HepG2 (cell line): ENCODE data around the gene LIM2. TPM values are rescaled to one million over a fixed set of nuclear protein-coding genes. Genes with fewer than 3 reads are reported as not detected.

Experiments used
- ARHGAP35 ChIP-seq: sonication (generic); formaldehyde crosslinking; IDR thresholded peaks from 2 replicates; pipeline ENCODE4 v1.9.0; 2022; ENCODE audit warnings: mild to moderate bottlenecking, inconsistent platforms, moderate library complexity, missing genetic modification reagents, borderline replicate concordance
- ATF7 ChIP-seq, 2 experiments: fragments of 450-650 bp in 1 of 2; sonication (generic) in 1 of 2; formaldehyde crosslinking in 1 of 2; IDR thresholded peaks; 2 replicates each; pipeline versions ENCODE4 v1.4.0 to v1.6.1; 2016 to 2020; ENCODE audit warnings: antibody characterized with exemption in 1 of 2, mild to moderate bottlenecking in 1 of 2, missing genetic modification reagents in 1 of 2
- HMGXB3 ChIP-seq: sonication (generic); formaldehyde crosslinking; IDR thresholded peaks from 2 replicates; pipeline ENCODE4 v1.4.0; 2020; ENCODE audit warnings: missing genetic modification reagents, borderline replicate concordance
- IKZF5 ChIP-seq: IDR thresholded peaks from 2 replicates; pipeline ENCODE4 v1.6.1; 2018; ENCODE audit warnings: missing genetic modification reagents, mild to moderate bottlenecking, missing compliant biosample characterization
- KDM6A ChIP-seq: IDR thresholded peaks from 2 replicates; pipeline ENCODE4 v1.6.1; 2016; ENCODE audit warnings: low read depth
- MAZ ChIP-seq, 2 experiments: sonication (generic) in 1 of 2; formaldehyde crosslinking in 1 of 2; IDR thresholded peaks; 2 replicates each; pipeline versions ENCODE4 v1.5.0 to v1.6.1; 2012 to 2020; ENCODE audit warnings: low read depth in 2 of 2, mild to moderate bottlenecking in 2 of 2, borderline replicate concordance in 1 of 2, improper control_type of control experiment in 1 of 2, low read length in 1 of 2, missing genetic modification reagents in 1 of 2, moderate library complexity in 1 of 2
- MEF2D ChIP-seq: sonication (generic); formaldehyde crosslinking; IDR thresholded peaks from 2 replicates; pipeline ENCODE4 v1.5.1; 2020; ENCODE audit warnings: mild to moderate bottlenecking, missing genetic modification reagents
- REST ChIP-seq, 2 experiments: IDR thresholded peaks; 2 replicates each; pipeline ENCODE4 v1.6.1; 2011 to 2012; ENCODE audit warnings: low read length in 2 of 2, borderline replicate concordance in 1 of 2, low read depth in 1 of 2, mild to moderate bottlenecking in 1 of 2, moderate library complexity in 1 of 2
- SCMH1 ChIP-seq: sonication (generic); formaldehyde crosslinking; IDR thresholded peaks from 2 replicates; pipeline ENCODE4 v1.9.0; 2021; ENCODE audit warnings: missing genetic modification reagents, mild to moderate bottlenecking, borderline replicate concordance
- SIN3B ChIP-seq: fragments of 150-350 bp; IDR thresholded peaks from 2 replicates; pipeline ENCODE4 v1.6.1; 2014; ENCODE audit warnings: low read length
- YEATS2 ChIP-seq: sonication (generic); formaldehyde crosslinking; IDR thresholded peaks from 2 replicates; pipeline ENCODE4 v1.4.0; 2020; ENCODE audit warnings: missing genetic modification reagents, borderline replicate concordance
- ZFP36L2 ChIP-seq: sonication (generic); formaldehyde crosslinking; IDR thresholded peaks from 2 replicates; pipeline ENCODE4 v1.4.0; 2020; ENCODE audit warnings: missing genetic modification reagents
- ZNF101 ChIP-seq: sonication (generic); formaldehyde crosslinking; IDR thresholded peaks from 2 replicates; pipeline ENCODE4 v1.4.0; 2020; ENCODE audit warnings: mild to moderate bottlenecking, low read depth, missing genetic modification reagents, borderline replicate concordance
- ZNF280B ChIP-seq: sonication (generic); formaldehyde crosslinking; IDR thresholded peaks from 2 replicates; pipeline ENCODE4 v1.5.0; 2020; ENCODE audit warnings: missing genetic modification reagents, mild to moderate bottlenecking, borderline replicate concordance
- ZNF556 ChIP-seq: sonication (generic); formaldehyde crosslinking; IDR thresholded peaks from 2 replicates; pipeline ENCODE4 v1.4.0; 2020; ENCODE audit warnings: mild to moderate bottlenecking, missing genetic modification reagents, borderline replicate concordance
- ZNF563 ChIP-seq: sonication (generic); formaldehyde crosslinking; IDR thresholded peaks from 2 replicates; pipeline ENCODE4 v1.8.0; 2022; ENCODE audit warnings: mild to moderate bottlenecking, moderate library complexity, missing genetic modification reagents
- ZNF740 ChIP-seq: sonication (generic); formaldehyde crosslinking; IDR thresholded peaks from 2 replicates; pipeline ENCODE4 v1.4.0; 2020; ENCODE audit warnings: missing genetic modification reagents
- polyA plus RNA-seq, 8 experiments: library from polyadenylated mRNA; depleted of rRNA in 3 of 8; stranded (reverse) in 7 of 8; unstranded in 1 of 8; fragments of >200 nt; fragmentation: Illumina TruSeq in 4 of 8; extraction: Trizol in 4 of 8; gene quantifications; 2 replicates each; pipeline versions ENCODE4 v1.2.1 to v1.2.3, GENCODE V29; 2011 to 2016; ENCODE audit warnings: low read depth in 4 of 8, missing spikeins in 1 of 8, mixed read lengths in 1 of 8; ENCODE audit not compliant: insufficient read depth in 1 of 8
- total RNA-seq, 5 experiments: library from RNA; depleted of rRNA; stranded (reverse); fragments of >200 nt; fragmentation: Illumina TruSeq; extraction: Trizol; gene quantifications; 2 replicates each; pipeline ENCODE4 v1.2.3, GENCODE V29; 2016; ENCODE audit warnings: low read depth in 1 of 5

The LIM2 gene
- total and polyA plus RNA-seq, 2 of the 13 experiments (the other 11 are each of a cell fraction or from before 2014, with no cell fraction given), result 1.3 TPM; not detected in 1

- TF ChIP-seq ZNF280B (CRISPR knock-in tag) (no peak), ZFP36L2 (CRISPR knock-in tag) (no peak), KDM6A (peak; percentile 13; the same call in 1 of the 2 replicates), IKZF5 (CRISPR knock-in tag) (peak; percentile 68; the same call in 1 of the 2 replicates), ARHGAP35 (no peak), HMGXB3 (CRISPR knock-in tag) (no peak), ZNF740 (no peak), YEATS2 (CRISPR knock-in tag) (no peak), REST (IDR thresholded peaks at IDR 0.05; ENCODE audit: borderline replicate concordance in 1 of 2, low read depth in 1 of 2, low read length in 2 of 2) (no peak), ZNF556 (CRISPR knock-in tag) (no peak; the same call in 1 of the 2 replicates), MEF2D (no peak; the same call in 1 of the 2 replicates), ZNF101 (CRISPR knock-in tag) (no peak), MAZ (IDR thresholded peaks at IDR 0.05; ENCODE audit: borderline replicate concordance, low read depth, low read length) (no peak), MAZ (CRISPR knock-in tag; IDR thresholded peaks at IDR 0.05; ENCODE audit: low read depth) (no peak), SCMH1 (CRISPR knock-in tag) (no peak), ZNF563 (no peak), ATF7 (IDR thresholded peaks at IDR 0.05) (no peak), ATF7 (CRISPR knock-in tag; IDR thresholded peaks at IDR 0.05) (no peak; the same call in 1 of the 2 replicates), SIN3B (no peak)
Observed at GRCh38 chr19:51354742-51355148, 33.0 kb downstream of the LIM2 start (continued).
